Measurements from ENCODE around the gene KIAA0232. TPM values are rescaled to one million over a fixed set of nuclear protein-coding genes. Genes with fewer than 3 reads are reported as not detected.

Gene KIAA0232
- total and polyA plus RNA-seq, 10 of the 15 experiments (the other 5 are each of a cell fraction or from before 2014, with no cell fraction given) = 2.8 to 15.1 (median 10.8) TPM

DNA sequence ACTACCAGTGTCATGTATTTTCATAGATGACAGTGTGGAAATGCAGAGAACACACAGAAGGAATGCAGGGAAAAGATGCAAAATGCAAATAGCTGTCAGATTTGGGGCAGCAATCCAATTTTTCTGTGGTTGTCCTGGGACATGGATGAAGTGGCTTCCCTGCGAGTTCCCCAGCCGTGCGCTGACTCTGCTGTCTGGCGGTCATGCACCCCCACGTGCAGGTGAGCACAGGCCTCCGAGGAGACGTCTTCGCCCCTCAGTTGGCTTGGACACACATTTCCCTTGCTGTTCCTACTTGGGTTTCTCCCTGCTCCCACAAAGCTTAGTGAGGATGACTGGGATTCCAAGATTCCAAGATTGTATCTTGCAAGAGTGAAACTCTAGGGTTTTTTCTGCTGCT, 42.2 kb upstream of the KIAA0232 start (continued):
- TF ChIP-seq TARDBP (IDR thresholded peaks at IDR 0.05; ENCODE audit: borderline replicate concordance) (no peak), BHLHE40 (IDR thresholded peaks at IDR 0.05; ENCODE audit: borderline replicate concordance in 1 of 2, low read depth in 2 of 2, low read length in 1 of 2) (no peak)

DNA sequence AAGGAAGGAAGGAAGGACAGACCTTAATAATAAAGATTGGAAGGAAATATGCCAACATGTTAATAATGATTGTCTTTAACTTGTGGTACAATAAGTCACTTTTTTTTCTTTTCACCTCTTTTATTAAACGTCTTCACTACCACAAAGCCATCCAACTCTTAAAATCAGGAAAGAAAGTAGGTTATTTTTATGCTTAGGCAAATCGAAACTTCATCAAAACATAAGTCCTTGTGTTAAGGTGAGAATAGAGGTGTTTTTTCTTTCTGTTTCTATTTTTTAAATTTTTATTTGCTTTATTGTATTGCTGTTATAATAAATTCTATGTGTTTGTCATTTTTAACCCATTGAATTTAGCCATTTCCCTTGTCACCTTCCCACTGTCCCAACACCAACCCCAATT, 40.0 kb upstream of the KIAA0232 start:
- ChIA-PET CTCF (interaction anchor here (1.7 to 2.3 kb wide), 2 partner anchors 131 to 144 kb away, joined by 6 to 13 read pairs; no protein-coding TSS in a partner anchor), POLR2A (no interaction called here), RAD21 (ENCODE audit: unreplicated experiment) (interaction anchor here (2.8 kb wide), 1 partner anchor 131 kb away, joined by 8 read pairs; no protein-coding TSS in a partner anchor), SMC1A (ENCODE audit: uncharacterized antibody, unreplicated experiment) (interaction anchor here (0.6 kb wide), 1 partner anchor 197 kb away, joined by 3 read pairs; no protein-coding TSS in a partner anchor)
- H2AFZ ChIP-seq (ENCODE audit: control insufficient read depth, low read depth, low read length) = no peak overlapping the region
- no TSS peak for BruUV-seq (replicated peaks)
- no peaks in the 10 kb centered on the region for H3K36me3 ChIP-seq (ENCODE audit: control insufficient read depth in 2 of 2, insufficient read depth in 2 of 2, low read length in 1 of 2)
- DNase-seq (ENCODE audit: low read depth, low spot score) (no peak), ATAC-seq (peak; percentile 67), FAIRE-seq (no peak)
- in situ Hi-C loops (cut with MboI) (no loop called here), intact Hi-C loops (cut with micrococcal nuclease; ENCODE audit: unreplicated experiment) (no loop called here)
- no peaks in the 10 kb centered on the region for H3K79me2 ChIP-seq (ENCODE audit: control insufficient read depth, insufficient read depth, low read length)
- H3K9ac ChIP-seq (ENCODE audit: control insufficient read depth, insufficient read depth, low read length) = no peak overlapping the region
- H3K27me3 ChIP-seq (replicated peaks in 1 of 2; ENCODE audit: control insufficient read depth in 2 of 2, insufficient read depth in 2 of 2, low read length in 1 of 2) = no peaks in the 10 kb centered on the region
- no peak overlapping the region for H3K27ac ChIP-seq (ENCODE audit: control insufficient read depth, insufficient read depth)
- H3K4me2 ChIP-seq (ENCODE audit: control insufficient read depth, insufficient read depth) = peak overlapping the region; percentile 44; the same call in 1 of the 2 replicates
- WGBS (ENCODE audit: insufficient coverage, insufficient replicate concordance, low lambda C conversion rate, missing lambda C conversion rate) = 0% methylated on average over 2 of the region's 2 CpGs
- no peaks in the 10 kb centered on the region for H4K20me1 ChIP-seq (ENCODE audit: control insufficient read depth, insufficient read depth)
- no peaks in the 10 kb centered on the region; the same call in 2 of the 3 replicates for H3K9me3 ChIP-seq (replicated peaks; ENCODE audit: control insufficient read depth, insufficient read depth, low read length)
- peaks cover 10% of the 10 kb centered on the region for H3K4me1 ChIP-seq (ENCODE audit: control insufficient read depth, insufficient read depth, low read length)
- H3K4me3 ChIP-seq = no peak overlapping the region
- TF ChIP-seq CBFB (IDR thresholded peaks at IDR 0.05; ENCODE audit: low read depth) = no peak
- TF ChIP-seq NFYA (IDR thresholded peaks at IDR 0.05; ENCODE audit: borderline replicate concordance, low read depth, low read length) = no peak
- TF ChIP-seq IKZF2 (IDR thresholded peaks at IDR 0.05) = peak; percentile 19 to 28; a peak in 1 of 4 replicates
- TF ChIP-seq ZNF384 (IDR thresholded peaks at IDR 0.05; ENCODE audit: borderline replicate concordance, low read depth, low read length) = no peak
- TF ChIP-seq, protein P1, sequence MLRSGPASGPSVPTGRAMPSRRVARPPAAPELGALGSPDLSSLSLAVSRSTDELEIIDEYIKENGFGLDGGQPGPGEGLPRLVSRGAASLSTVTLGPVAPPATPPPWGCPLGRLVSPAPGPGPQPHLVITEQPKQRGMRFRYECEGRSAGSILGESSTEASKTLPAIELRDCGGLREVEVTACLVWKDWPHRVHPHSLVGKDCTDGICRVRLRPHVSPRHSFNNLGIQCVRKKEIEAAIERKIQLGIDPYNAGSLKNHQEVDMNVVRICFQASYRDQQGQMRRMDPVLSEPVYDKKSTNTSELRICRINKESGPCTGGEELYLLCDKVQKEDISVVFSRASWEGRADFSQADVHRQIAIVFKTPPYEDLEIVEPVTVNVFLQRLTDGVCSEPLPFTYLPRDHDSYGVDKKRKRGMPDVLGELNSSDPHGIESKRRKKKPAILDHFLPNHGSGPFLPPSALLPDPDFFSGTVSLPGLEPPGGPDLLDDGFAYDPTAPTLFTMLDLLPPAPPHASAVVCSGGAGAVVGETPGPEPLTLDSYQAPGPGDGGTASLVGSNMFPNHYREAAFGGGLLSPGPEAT (IDR thresholded peaks at IDR 0.05; ENCODE audit: low read depth) = 0 out of 2 replicates have a peak, but pooled peaks have one; percentile 19
- no peak for TF ChIP-seq POU2F2 (IDR thresholded peaks at IDR 0.05; ENCODE audit: borderline replicate concordance, low read depth, low read length)
- peak; percentile 60 for TF ChIP-seq JUNB (IDR thresholded peaks at IDR 0.05)
- no peak for TF ChIP-seq STAT3 (IDR thresholded peaks at IDR 0.05; ENCODE audit: low read depth, low read length)
- TF ChIP-seq ATF7 (IDR thresholded peaks at IDR 0.05; ENCODE audit: low read depth) = no peak
- TF ChIP-seq BRCA1 (IDR thresholded peaks at IDR 0.05; ENCODE audit: low read depth, low read length) = no peak
- TF ChIP-seq, protein P2, sequence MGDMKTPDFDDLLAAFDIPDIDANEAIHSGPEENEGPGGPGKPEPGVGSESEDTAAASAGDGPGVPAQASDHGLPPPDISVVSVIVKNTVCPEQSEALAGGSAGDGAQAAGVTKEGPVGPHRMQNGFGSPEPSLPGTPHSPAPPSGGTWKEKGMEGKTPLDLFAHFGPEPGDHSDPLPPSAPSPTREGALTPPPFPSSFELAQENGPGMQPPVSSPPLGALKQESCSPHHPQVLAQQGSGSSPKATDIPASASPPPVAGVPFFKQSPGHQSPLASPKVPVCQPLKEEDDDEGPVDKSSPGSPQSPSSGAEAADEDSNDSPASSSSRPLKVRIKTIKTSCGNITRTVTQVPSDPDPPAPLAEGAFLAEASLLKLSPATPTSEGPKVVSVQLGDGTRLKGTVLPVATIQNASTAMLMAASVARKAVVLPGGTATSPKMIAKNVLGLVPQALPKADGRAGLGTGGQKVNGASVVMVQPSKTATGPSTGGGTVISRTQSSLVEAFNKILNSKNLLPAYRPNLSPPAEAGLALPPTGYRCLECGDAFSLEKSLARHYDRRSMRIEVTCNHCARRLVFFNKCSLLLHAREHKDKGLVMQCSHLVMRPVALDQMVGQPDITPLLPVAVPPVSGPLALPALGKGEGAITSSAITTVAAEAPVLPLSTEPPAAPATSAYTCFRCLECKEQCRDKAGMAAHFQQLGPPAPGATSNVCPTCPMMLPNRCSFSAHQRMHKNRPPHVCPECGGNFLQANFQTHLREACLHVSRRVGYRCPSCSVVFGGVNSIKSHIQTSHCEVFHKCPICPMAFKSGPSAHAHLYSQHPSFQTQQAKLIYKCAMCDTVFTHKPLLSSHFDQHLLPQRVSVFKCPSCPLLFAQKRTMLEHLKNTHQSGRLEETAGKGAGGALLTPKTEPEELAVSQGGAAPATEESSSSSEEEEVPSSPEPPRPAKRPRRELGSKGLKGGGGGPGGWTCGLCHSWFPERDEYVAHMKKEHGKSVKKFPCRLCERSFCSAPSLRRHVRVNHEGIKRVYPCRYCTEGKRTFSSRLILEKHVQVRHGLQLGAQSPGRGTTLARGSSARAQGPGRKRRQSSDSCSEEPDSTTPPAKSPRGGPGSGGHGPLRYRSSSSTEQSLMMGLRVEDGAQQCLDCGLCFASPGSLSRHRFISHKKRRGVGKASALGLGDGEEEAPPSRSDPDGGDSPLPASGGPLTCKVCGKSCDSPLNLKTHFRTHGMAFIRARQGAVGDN (IDR thresholded peaks at IDR 0.05) = no peak
- TF ChIP-seq TARDBP (IDR thresholded peaks at IDR 0.05; ENCODE audit: borderline replicate concordance) = no peak
- no peak for TF ChIP-seq POLR2A (IDR thresholded peaks at IDR 0.05; ENCODE audit: low read depth, low read length)

All from GM12878 (cell line).